ENCODE measurements around the gene RUNX3. TPM values are rescaled to one million over a fixed set of nuclear protein-coding genes. Genes with fewer than 3 reads are reported as not detected.

The RUNX3 gene
- total and polyA plus RNA-seq, 2 of the 8 experiments (the other 6 are each of a cell fraction or from before 2014, with no cell fraction given), result 0.62 to 0.82 TPM

DNA sequence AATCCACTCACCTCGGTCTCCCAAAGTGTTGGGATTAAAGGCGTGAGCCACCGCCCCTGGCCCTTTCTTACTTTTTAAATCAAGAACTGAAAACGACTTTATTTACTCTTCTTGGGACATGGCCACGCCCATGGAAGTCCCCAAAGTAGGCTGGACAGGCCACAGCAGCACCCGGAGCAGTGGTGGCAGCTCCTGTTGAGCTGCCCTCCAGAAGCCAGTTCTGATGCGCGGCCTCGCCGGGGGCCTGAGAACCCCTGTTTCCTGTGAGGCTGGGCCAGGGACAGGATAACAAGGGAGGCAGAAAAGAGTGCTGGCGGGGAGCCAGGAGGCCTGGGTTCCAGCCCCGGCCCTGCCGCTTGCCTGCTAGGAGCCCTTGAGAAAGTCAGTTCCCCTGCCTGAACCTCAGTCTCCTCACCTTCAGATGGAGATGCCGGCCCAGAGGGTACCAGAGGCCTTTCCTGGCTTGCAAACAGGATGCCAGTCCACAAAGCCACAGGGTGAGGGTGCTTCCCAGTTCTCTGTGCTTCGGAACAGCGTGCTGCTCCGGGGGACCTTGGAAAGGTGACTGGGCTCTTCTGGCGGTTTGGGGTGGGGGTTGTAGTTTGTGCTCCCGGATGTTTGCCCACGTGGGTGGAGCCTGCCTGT, 59.4 kb downstream of the RUNX3 start:
- Histone ChIP-seq H4K20me1 (replicated peaks in 1 of 2; ENCODE audit: control insufficient read depth in 1 of 2, insufficient read depth in 2 of 2, low read length in 2 of 2) (no peaks in the 10 kb centered on the region), H4K8ac (ENCODE audit: extremely low read depth, insufficient read depth, low read length) (no peak overlapping the region), H2BK15ac (ENCODE audit: low read length) (no peak overlapping the region), H4K91ac (replicated peaks; ENCODE audit: insufficient read length, low read length) (no peak overlapping the region), H3K79me2 (ENCODE audit: control insufficient read depth in 1 of 2, insufficient read depth in 2 of 2, low read length in 2 of 2) (no peaks in the 10 kb centered on the region), H2BK20ac (ENCODE audit: low read length) (no peak overlapping the region), H3K23ac (ENCODE audit: insufficient read length) (no peak overlapping the region), H3K23me2 (ENCODE audit: low read depth, low read length) (no peaks in the 10 kb centered on the region), H3K14ac (ENCODE audit: insufficient read length) (no peak overlapping the region), H3K4ac (replicated peaks; ENCODE audit: insufficient read length, low read depth, low read length) (no peak overlapping the region), H3K9me3 (ENCODE audit: insufficient read depth in 2 of 2, low read depth in 1 of 2, low read length in 1 of 2) (no peaks in the 10 kb centered on the region), H3K9ac (replicated peaks in 1 of 4; ENCODE audit: extremely low read depth in 1 of 4, low read depth in 3 of 4, low read length in 3 of 4) (no peak overlapping the region), H3K27me3 (replicated peaks in 1 of 4; ENCODE audit: control insufficient read depth in 3 of 4, extremely low read depth in 1 of 4, insufficient read depth in 3 of 4, low read length in 3 of 4) (peaks cover 0 to 3% (median 0%) of the 10 kb centered on the region in 4 experiments; a peak in 1 of 7 replicates), H2BK12ac (ENCODE audit: low read depth, low read length) (no peak overlapping the region), H2BK120ac (replicated peaks; ENCODE audit: low read depth, low read length) (no peak overlapping the region), H4K5ac (ENCODE audit: insufficient read length, low read depth, low read length) (no peak overlapping the region), H3K18ac (ENCODE audit: extremely low read depth, low read length) (no peak overlapping the region), H3K27ac (ENCODE audit: low read depth, low read length) (no peak overlapping the region), H3K4me2 (ENCODE audit: insufficient read depth in 1 of 2, low read depth in 2 of 2, low read length in 2 of 2) (no peak overlapping the region), H3K56ac (replicated peaks; ENCODE audit: insufficient read length, low read depth, low read length) (no peak overlapping the region), H3K36me3 (ENCODE audit: control insufficient read depth in 2 of 4, insufficient read depth in 4 of 4, low read length in 3 of 4) (no peaks in the 10 kb centered on the region), H3K4me3 (ENCODE audit: extremely low read depth in 1 of 4, insufficient read depth in 2 of 4, low read depth in 3 of 4, low read length in 4 of 4) (no peak overlapping the region), H3K4me1 (replicated peaks in 1 of 4; ENCODE audit: control insufficient read depth in 3 of 4, insufficient read depth in 4 of 4, low read length in 3 of 4) (no peaks in the 10 kb centered on the region; a peak in 1 of 7 replicates), H2BK5ac (ENCODE audit: low read depth, low read length) (no peak overlapping the region), H3K79me1 (ENCODE audit: low read depth, low read length) (no peaks in the 10 kb centered on the region), H2AK5ac (ENCODE audit: low read depth, low read length) (no peak overlapping the region), H2AFZ (ENCODE audit: low read length) (peak overlapping the region; percentile 71; the same call in 1 of the 2 replicates)
- TF ChIP-seq CHD1 (IDR thresholded peaks at IDR 0.05; ENCODE audit: low read depth, low read length), result no peak
- no peak for TF ChIP-seq ZNF274 (IDR thresholded peaks at IDR 0.05; ENCODE audit: borderline replicate concordance, extremely low read depth, low read length)
- no peak for TF ChIP-seq SP2 (IDR thresholded peaks at IDR 0.05; ENCODE audit: low read length)
- no peak for TF ChIP-seq BCL11A (IDR thresholded peaks at IDR 0.05; ENCODE audit: low read depth in 2 of 2, low read length in 2 of 2)
- POLR2A ChIA-PET (ENCODE audit: partially characterized antibody), result interaction anchor here (0.7 kb wide), 1 partner anchor 308 kb away, joined by 3 read pairs; no protein-coding TSS in a partner anchor
- CTCF ChIA-PET (ENCODE audit: partially characterized antibody), result interaction anchor here (0.8 to 2.9 kb wide), 3 partner anchors 9 to 172 kb away, joined by 3 to 11 read pairs (median 3); no protein-coding TSS in a partner anchor
- DNase-seq (ENCODE audit: low read depth in 1 of 2, low spot score in 2 of 2), result no peak
- 87% methylated on average over 20 of the region's 20 CpGs; no CpG with 5 or more reads in 1 of the 2 experiments for WGBS, 2 experiments (ENCODE audit: extremely low coverage in 1 of 2, insufficient coverage in 1 of 2, insufficient read length in 1 of 2, insufficient replicate concordance in 2 of 2, low coverage in 1 of 2, low lambda C conversion rate in 2 of 2, missing lambda C conversion rate in 1 of 2)
- no peak for FAIRE-seq

Data from H1 (cell line).